ENCODE results near the gene CLCN7. TPM values are rescaled to one million over a fixed set of nuclear protein-coding genes. Genes with fewer than 3 reads are reported as not detected.

CLCN7 gene
- total and polyA plus RNA-seq, 5 donors from 2014 or later, result 22.0 to 104 (median 24.5) TPM

- peak overlapping the region in 1 of 3 donors; percentile 36 for H3K27ac Mint-ChIP-seq
- Histone ChIP-seq H3K27me3 (ENCODE audit: control insufficient read depth, insufficient read depth, low read length) (no peaks in the 10 kb centered on the region), H3K4me3 (ENCODE audit: low read depth, low read length) (no peak overlapping the region), H3K27ac (ENCODE audit: insufficient read depth, low read length, poor library complexity, severe bottlenecking) (no peak overlapping the region), H3K9me3 (ENCODE audit: control insufficient read depth in 2 of 2, low read length in 2 of 2) (no peaks in the 10 kb centered on the region), H3K36me3 (ENCODE audit: control insufficient read depth, insufficient read depth, low read length) (no peaks in the 10 kb centered on the region), H3K4me1 (ENCODE audit: control insufficient read depth, insufficient read depth, low read length, poor library complexity, severe bottlenecking) (peaks cover 20% of the 10 kb centered on the region)
- H3K27me3 Mint-ChIP-seq, result no peaks in the 10 kb centered on the region
- H3K4me1 Mint-ChIP-seq, result peaks cover 5 to 22% (median 7%) of the 10 kb centered on the region in 4 donors
- H3K36me3 Mint-ChIP-seq, result no peaks in the 10 kb centered on the region
- H3K9me3 Mint-ChIP-seq, result no peaks in the 10 kb centered on the region
- DNase-seq, result peak in 1 of 3 donors; percentile 13
- no peak for ATAC-seq (ENCODE audit: low read depth in 2 of 2)
- H3K4me3 Mint-ChIP-seq, result peak overlapping the region; percentile 35 to 97 (median 87)
These were observed 19.4 kb upstream of the CLCN7 start for GRCh38 chr16:1494129-1494640.

- DNase-seq, result peak in 1 of 3 donors; percentile 27
These were observed 18.9 kb upstream of the CLCN7 start for GRCh38 chr16:1493746-1494094.

GRCh38 chr16:1492923-1493745 lies 18.3 kb upstream of the CLCN7 start, which contains the start of gene TELO2:
TSS of gene TELO2 (plus strand) at chr16:1493360. CDS start at chr16:1494282, 922 bp downstream.
- no peaks in the 10 kb centered on the region for H3K9me3 Mint-ChIP-seq
- H3K4me1 ChIP-seq (ENCODE audit: control insufficient read depth, insufficient read depth, low read length, poor library complexity, severe bottlenecking), result peaks cover 20% of the 10 kb centered on the region
- no peaks in the 10 kb centered on the region for H3K36me3 ChIP-seq (ENCODE audit: control insufficient read depth, insufficient read depth, low read length)
- no peaks in the 10 kb centered on the region for H3K9me3 ChIP-seq (ENCODE audit: control insufficient read depth in 2 of 2, low read length in 2 of 2)
- peak within 1 kb of the TSS; percentile 91 for H3K27ac ChIP-seq (ENCODE audit: insufficient read depth, low read length, poor library complexity, severe bottlenecking)
- no peaks in the 10 kb centered on the region for H3K27me3 ChIP-seq (ENCODE audit: control insufficient read depth, insufficient read depth, low read length)
- peaks cover 5 to 25% (median 7%) of the 10 kb centered on the region in 4 donors for H3K4me1 Mint-ChIP-seq
- ATAC-seq (ENCODE audit: low read depth in 2 of 2), result peak; percentile 84
- peak within 1 kb of the TSS; percentile 78 for H3K4me3 ChIP-seq (ENCODE audit: low read depth, low read length)
- H3K4me3 Mint-ChIP-seq, result peak within 1 kb of the TSS; percentile 87 to 99 (median 98)
- peak; percentile 84 to 90 (median 88) for DNase-seq
- H3K36me3 Mint-ChIP-seq, result no peaks in the 10 kb centered on the region
- peak within 1 kb of the TSS; percentile 100 for H3K27ac Mint-ChIP-seq
- no peaks in the 10 kb centered on the region for H3K27me3 Mint-ChIP-seq

More at GRCh38 chr16:1493746-1494094, 18.9 kb upstream of the CLCN7 start:
- Mint-ChIP-seq H3K27me3 (no peaks in the 10 kb centered on the region), H3K36me3 (no peaks in the 10 kb centered on the region), H3K9me3 (no peaks in the 10 kb centered on the region), H3K4me1 (peaks cover 5 to 22% (median 7%) of the 10 kb centered on the region in 4 donors), H3K27ac (peak overlapping the region in 1 of 3 donors; percentile 36), H3K4me3 (peak overlapping the region; percentile 35 to 97 (median 87))
- Histone ChIP-seq H3K4me3 (ENCODE audit: low read depth, low read length) (no peak overlapping the region), H3K4me1 (ENCODE audit: control insufficient read depth, insufficient read depth, low read length, poor library complexity, severe bottlenecking) (peaks cover 20% of the 10 kb centered on the region), H3K27me3 (ENCODE audit: control insufficient read depth, insufficient read depth, low read length) (no peaks in the 10 kb centered on the region), H3K9me3 (ENCODE audit: control insufficient read depth in 2 of 2, low read length in 2 of 2) (no peaks in the 10 kb centered on the region), H3K27ac (ENCODE audit: insufficient read depth, low read length, poor library complexity, severe bottlenecking) (peak overlapping the region; percentile 91), H3K36me3 (ENCODE audit: control insufficient read depth, insufficient read depth, low read length) (no peaks in the 10 kb centered on the region)
- ATAC-seq (ENCODE audit: low read depth in 2 of 2), result peak in 1 of 2 donors; percentile 2

GRCh38 chr16:1492082-1492922 lies 17.5 kb upstream of the CLCN7 start:
- ATAC-seq (ENCODE audit: low read depth in 2 of 2), result no peak
- Histone ChIP-seq H3K4me1 (ENCODE audit: control insufficient read depth, insufficient read depth, low read length, poor library complexity, severe bottlenecking) (peaks cover 20% of the 10 kb centered on the region), H3K27me3 (ENCODE audit: control insufficient read depth, insufficient read depth, low read length) (no peaks in the 10 kb centered on the region), H3K9me3 (ENCODE audit: control insufficient read depth in 2 of 2, low read length in 2 of 2) (no peaks in the 10 kb centered on the region), H3K36me3 (ENCODE audit: control insufficient read depth, insufficient read depth, low read length) (no peaks in the 10 kb centered on the region), H3K27ac (ENCODE audit: insufficient read depth, low read length, poor library complexity, severe bottlenecking) (peak overlapping the region; percentile 91), H3K4me3 (ENCODE audit: low read depth, low read length) (peak overlapping the region; percentile 78)
- peak in 1 of 3 donors; percentile 17 for DNase-seq
- Mint-ChIP-seq H3K4me1 (peaks cover 5 to 25% (median 7%) of the 10 kb centered on the region in 4 donors), H3K36me3 (no peaks in the 10 kb centered on the region), H3K9me3 (no peaks in the 10 kb centered on the region), H3K4me3 (peak overlapping the region; percentile 87 to 99 (median 98)), H3K27ac (peak overlapping the region; percentile 100), H3K27me3 (no peaks in the 10 kb centered on the region)

GRCh38 chr16:1491327-1491726 lies 16.5 kb upstream of the CLCN7 start:
- H3K9me3 Mint-ChIP-seq, result no peaks in the 10 kb centered on the region
- H3K27ac Mint-ChIP-seq, result peak overlapping the region in 1 of 3 donors; percentile 14
- ATAC-seq (ENCODE audit: low read depth in 2 of 2) (no peak), DNase-seq (no peak)
- no peak overlapping the region for H3K27ac ChIP-seq (ENCODE audit: insufficient read depth, low read length, poor library complexity, severe bottlenecking)
- H3K36me3 ChIP-seq (ENCODE audit: control insufficient read depth, insufficient read depth, low read length), result no peaks in the 10 kb centered on the region
- H3K27me3 Mint-ChIP-seq, result no peaks in the 10 kb centered on the region
- peaks cover 20% of the 10 kb centered on the region for H3K4me1 ChIP-seq (ENCODE audit: control insufficient read depth, insufficient read depth, low read length, poor library complexity, severe bottlenecking)
- peaks cover 5 to 21% (median 7%) of the 10 kb centered on the region in 4 donors for H3K4me1 Mint-ChIP-seq
- H3K4me3 Mint-ChIP-seq, result peak overlapping the region in 1 of 4 donors; percentile 36
- no peak overlapping the region for H3K4me3 ChIP-seq (ENCODE audit: low read depth, low read length)
- no peaks in the 10 kb centered on the region for H3K9me3 ChIP-seq (ENCODE audit: control insufficient read depth in 2 of 2, low read length in 2 of 2)
- H3K27me3 ChIP-seq (ENCODE audit: control insufficient read depth, insufficient read depth, low read length), result no peaks in the 10 kb centered on the region
- H3K36me3 Mint-ChIP-seq, result no peaks in the 10 kb centered on the region

GRCh38 chr16:1489077-1489476 lies 14.2 kb upstream of the CLCN7 start:
- Histone ChIP-seq H3K4me3 (ENCODE audit: low read depth, low read length) (no peak overlapping the region), H3K9me3 (ENCODE audit: control insufficient read depth in 2 of 2, low read length in 2 of 2) (no peaks in the 10 kb centered on the region), H3K27ac (ENCODE audit: insufficient read depth, low read length, poor library complexity, severe bottlenecking) (no peak overlapping the region), H3K27me3 (ENCODE audit: control insufficient read depth, insufficient read depth, low read length) (no peaks in the 10 kb centered on the region), H3K4me1 (ENCODE audit: control insufficient read depth, insufficient read depth, low read length, poor library complexity, severe bottlenecking) (peaks cover 14% of the 10 kb centered on the region), H3K36me3 (ENCODE audit: control insufficient read depth, insufficient read depth, low read length) (no peaks in the 10 kb centered on the region)
- ATAC-seq (ENCODE audit: low read depth in 2 of 2) (no peak), DNase-seq (no peak)
- no peaks in the 10 kb centered on the region for H3K9me3 Mint-ChIP-seq
- no peaks in the 10 kb centered on the region for H3K27me3 Mint-ChIP-seq
- H3K4me3 Mint-ChIP-seq, result no peak overlapping the region
- no peak overlapping the region for H3K27ac Mint-ChIP-seq
- no peaks in the 10 kb centered on the region for H3K36me3 Mint-ChIP-seq
- peaks cover 5 to 18% (median 7%) of the 10 kb centered on the region in 4 donors for H3K4me1 Mint-ChIP-seq

GRCh38 chr16:1488619-1489018 lies 13.8 kb upstream of the CLCN7 start, which contains the start of gene PTX4:
TSS of gene PTX4 (minus strand) at chr16:1488944. CDS start at chr16:1488909, 35 bp downstream.
- Mint-ChIP-seq H3K27ac (no peak within 1 kb of the TSS), H3K36me3 (no peaks in the 10 kb centered on the region), H3K4me3 (peak within 1 kb of the TSS in 1 of 4 donors; percentile 35), H3K27me3 (no peaks in the 10 kb centered on the region), H3K9me3 (no peaks in the 10 kb centered on the region), H3K4me1 (peaks cover 5 to 16% (median 7%) of the 10 kb centered on the region in 4 donors)
- no peaks in the 10 kb centered on the region for H3K36me3 ChIP-seq (ENCODE audit: control insufficient read depth, insufficient read depth, low read length)
- no peaks in the 10 kb centered on the region for H3K27me3 ChIP-seq (ENCODE audit: control insufficient read depth, insufficient read depth, low read length)
- DNase-seq (no peak), ATAC-seq (ENCODE audit: low read depth in 2 of 2) (no peak)
- H3K27ac ChIP-seq (ENCODE audit: insufficient read depth, low read length, poor library complexity, severe bottlenecking), result no peak within 1 kb of the TSS
- peaks cover 10% of the 10 kb centered on the region for H3K4me1 ChIP-seq (ENCODE audit: control insufficient read depth, insufficient read depth, low read length, poor library complexity, severe bottlenecking)
- no peak within 1 kb of the TSS for H3K4me3 ChIP-seq (ENCODE audit: low read depth, low read length)
- H3K9me3 ChIP-seq (ENCODE audit: control insufficient read depth in 2 of 2, low read length in 2 of 2), result no peaks in the 10 kb centered on the region
